PFSK-1 (cell line): ENCODE results near the gene LANCL1.

Experiments
- FOXP2 ChIP-seq: optimal IDR thresholded peaks from 2 replicates; pipeline ENCODE3; 2011; ENCODE audit warnings: borderline replicate concordance, control low read depth, inconsistent platforms; ENCODE audit not compliant: insufficient read depth; ENCODE audit errors: extremely low read length, extremely low read depth
- POLR2AphosphoS5 ChIP-seq: IDR thresholded peaks from 2 replicates; pipeline ENCODE4 v1.6.1; 2012; ENCODE audit warnings: low read depth, mild to moderate bottlenecking, control low read depth, low read length, moderate library complexity
- SIN3A ChIP-seq: IDR thresholded peaks from 2 replicates; pipeline ENCODE4 v1.6.1; 2012; ENCODE audit warnings: mild to moderate bottlenecking, low read length, moderate library complexity, borderline replicate concordance; ENCODE audit not compliant: insufficient read depth
- TAF1 ChIP-seq: IDR thresholded peaks from 2 replicates; pipeline ENCODE4 v1.6.1; 2012; ENCODE audit warnings: low read length, control low read depth, borderline replicate concordance; ENCODE audit not compliant: insufficient read depth
- TF ChIP-seq, protein P1 (sequence below), 2 experiments: IDR thresholded peaks; 2 replicates each; pipeline versions ENCODE4 v1.6.1 to v1.8.0; 2011 to 2012; ENCODE audit warnings: low read depth in 2 of 2, low read length in 2 of 2, control low read depth in 1 of 2, inconsistent platforms in 1 of 2, mild to moderate bottlenecking in 1 of 2, moderate library complexity in 1 of 2; ENCODE audit not compliant: insufficient read depth in 1 of 2

LANCL1 gene

DNA sequence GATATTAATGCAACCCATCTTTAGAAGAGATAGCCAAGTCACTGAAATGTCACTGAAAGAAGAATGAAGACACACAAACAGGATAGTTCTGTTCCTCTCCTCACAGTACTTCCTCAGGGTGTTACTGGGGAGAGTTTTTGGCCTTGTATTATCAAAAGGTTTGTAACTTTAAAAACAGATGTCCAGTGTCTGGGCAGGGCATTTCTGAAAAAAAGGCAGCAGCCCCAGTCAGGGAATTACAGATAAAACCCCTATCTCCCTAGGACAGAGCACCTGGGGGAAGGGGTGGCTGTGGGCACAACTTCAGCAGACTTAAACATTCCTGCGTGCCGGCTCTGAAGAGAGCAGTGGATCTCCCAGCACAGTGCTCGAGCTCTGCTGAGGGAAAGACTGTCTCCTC is 30.8 kb downstream of the LANCL1 start:
- TF ChIP-seq POLR2AphosphoS5 (no peak), SIN3A (no peak), TAF1 (no peak), FOXP2 (no peak)
- TF ChIP-seq, protein P1, sequence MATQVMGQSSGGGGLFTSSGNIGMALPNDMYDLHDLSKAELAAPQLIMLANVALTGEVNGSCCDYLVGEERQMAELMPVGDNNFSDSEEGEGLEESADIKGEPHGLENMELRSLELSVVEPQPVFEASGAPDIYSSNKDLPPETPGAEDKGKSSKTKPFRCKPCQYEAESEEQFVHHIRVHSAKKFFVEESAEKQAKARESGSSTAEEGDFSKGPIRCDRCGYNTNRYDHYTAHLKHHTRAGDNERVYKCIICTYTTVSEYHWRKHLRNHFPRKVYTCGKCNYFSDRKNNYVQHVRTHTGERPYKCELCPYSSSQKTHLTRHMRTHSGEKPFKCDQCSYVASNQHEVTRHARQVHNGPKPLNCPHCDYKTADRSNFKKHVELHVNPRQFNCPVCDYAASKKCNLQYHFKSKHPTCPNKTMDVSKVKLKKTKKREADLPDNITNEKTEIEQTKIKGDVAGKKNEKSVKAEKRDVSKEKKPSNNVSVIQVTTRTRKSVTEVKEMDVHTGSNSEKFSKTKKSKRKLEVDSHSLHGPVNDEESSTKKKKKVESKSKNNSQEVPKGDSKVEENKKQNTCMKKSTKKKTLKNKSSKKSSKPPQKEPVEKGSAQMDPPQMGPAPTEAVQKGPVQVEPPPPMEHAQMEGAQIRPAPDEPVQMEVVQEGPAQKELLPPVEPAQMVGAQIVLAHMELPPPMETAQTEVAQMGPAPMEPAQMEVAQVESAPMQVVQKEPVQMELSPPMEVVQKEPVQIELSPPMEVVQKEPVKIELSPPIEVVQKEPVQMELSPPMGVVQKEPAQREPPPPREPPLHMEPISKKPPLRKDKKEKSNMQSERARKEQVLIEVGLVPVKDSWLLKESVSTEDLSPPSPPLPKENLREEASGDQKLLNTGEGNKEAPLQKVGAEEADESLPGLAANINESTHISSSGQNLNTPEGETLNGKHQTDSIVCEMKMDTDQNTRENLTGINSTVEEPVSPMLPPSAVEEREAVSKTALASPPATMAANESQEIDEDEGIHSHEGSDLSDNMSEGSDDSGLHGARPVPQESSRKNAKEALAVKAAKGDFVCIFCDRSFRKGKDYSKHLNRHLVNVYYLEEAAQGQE (IDR thresholded peaks at IDR 0.05; ENCODE audit: insufficient read depth in 1 of 2, low read depth in 2 of 2, low read length in 2 of 2), result no peak

DNA sequence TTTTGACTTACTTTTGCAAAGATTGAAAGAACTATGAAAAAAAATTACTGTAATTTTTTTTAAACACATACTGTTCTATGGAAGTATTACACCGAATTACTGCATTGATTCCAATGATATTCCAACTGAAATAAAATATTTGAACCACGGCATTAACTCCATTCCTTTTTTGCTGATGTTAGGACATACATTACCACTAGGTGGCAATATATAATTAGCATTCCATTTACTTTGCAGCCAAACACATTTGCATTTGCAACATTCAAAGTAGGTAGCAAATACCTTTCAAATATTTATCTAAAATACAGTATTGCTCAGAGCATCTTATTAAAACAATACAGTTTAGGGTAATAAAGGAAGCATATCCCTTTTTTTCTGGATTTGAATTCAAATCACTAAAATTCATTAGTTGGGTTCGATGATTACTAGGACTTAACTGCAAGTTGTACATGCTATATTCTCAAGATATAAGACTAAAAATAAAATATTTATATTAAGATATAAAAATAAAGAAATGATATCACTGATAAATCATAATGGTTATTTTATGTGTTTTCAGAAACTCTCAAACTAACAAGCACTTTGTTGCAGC is 31.3 kb downstream of the LANCL1 start:
- no peak for TF ChIP-seq TAF1
- no peak for TF ChIP-seq FOXP2
- TF ChIP-seq POLR2AphosphoS5, result no peak
- no peak for TF ChIP-seq SIN3A
- TF ChIP-seq, protein P1 (IDR thresholded peaks at IDR 0.05; ENCODE audit: insufficient read depth in 1 of 2, low read depth in 2 of 2, low read length in 2 of 2), result no peak

DNA sequence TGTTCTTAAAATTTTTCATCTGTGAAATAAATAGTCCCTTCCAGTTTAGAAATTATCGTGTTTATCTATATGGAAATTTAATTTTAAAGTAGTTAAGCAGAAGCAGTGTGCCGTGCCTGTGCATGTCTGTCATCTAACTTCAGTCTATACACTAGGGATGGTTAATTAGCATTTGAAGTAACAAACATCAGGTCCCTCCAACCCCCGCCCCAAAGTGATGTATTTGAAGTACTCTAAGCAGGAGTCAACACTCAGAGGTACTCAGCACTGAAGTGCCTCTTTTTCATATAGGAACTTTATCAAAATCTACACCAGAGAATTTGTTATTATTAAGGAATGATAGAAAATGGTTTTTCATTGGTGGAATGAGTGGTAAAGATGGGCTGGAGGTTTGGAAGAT is 33.0 kb downstream of the LANCL1 start:
- TF ChIP-seq TAF1 (no peak), POLR2AphosphoS5 (no peak), SIN3A (no peak), FOXP2 (no peak)
- TF ChIP-seq, protein P1 (IDR thresholded peaks at IDR 0.05; ENCODE audit: insufficient read depth in 1 of 2, low read depth in 2 of 2, low read length in 2 of 2), result no peak

DNA sequence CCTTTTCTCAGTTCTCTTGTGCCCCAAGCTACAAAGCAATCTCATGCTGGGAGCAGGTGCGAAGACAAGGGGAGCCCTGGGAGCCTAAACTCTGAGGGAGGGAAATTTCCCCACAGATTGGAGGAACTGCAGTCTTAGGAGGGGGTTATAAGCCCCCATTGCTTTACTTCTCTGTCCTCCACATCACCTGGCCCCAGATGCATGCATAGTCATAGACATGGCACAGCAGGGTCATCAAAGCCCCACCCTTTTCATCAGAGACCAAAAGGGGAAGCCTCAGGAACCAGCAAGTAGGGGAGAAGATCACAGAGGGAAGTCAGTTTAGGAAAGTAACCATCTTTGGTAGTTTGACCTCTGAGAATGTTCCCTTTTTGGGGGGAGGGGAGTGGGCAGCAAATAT is 33.7 kb downstream of the LANCL1 start:
- no peak for TF ChIP-seq FOXP2
- TF ChIP-seq POLR2AphosphoS5, result no peak
- TF ChIP-seq TAF1, result no peak
- TF ChIP-seq, protein P1 (IDR thresholded peaks at IDR 0.05; ENCODE audit: insufficient read depth in 1 of 2, low read depth in 2 of 2, low read length in 2 of 2), result no peak
- no peak for TF ChIP-seq SIN3A
